Upper lobe of right lung (tissue), 1 donor: ENCODE measurements around the gene XCR1. TPM values are rescaled to one million over a fixed set of nuclear protein-coding genes. Genes with fewer than 3 reads are reported as not detected.
"Not testable (repeated sequence)": the region's sequence is repeated elsewhere in the genome, so short reads cannot be mapped to it uniquely, and the experiment has no call there.

Experiments
- ATAC-seq: fragments of 200-7000 bp; cut with Tn5 transposase; one replicate; pipeline ENCODE4 v1.9.1; 2020; ENCODE audit warnings: mild to moderate bottlenecking, moderate library complexity
- DNase-seq: peaks from one replicate; pipeline ENCODE4 v3.0.0-alpha.2; 2020
- H3K27ac ChIP-seq: fragments of 200-600 bp; one replicate; pipeline ENCODE4 v1.8.0; 2022
- H3K27me3 ChIP-seq: fragments of 200-600 bp; one replicate; pipeline ENCODE4 v1.8.0; 2022; ENCODE audit warnings: mild to moderate bottlenecking
- H3K36me3 ChIP-seq: fragments of 200-600 bp; one replicate; pipeline ENCODE4 v1.8.0; 2022
- H3K4me1 ChIP-seq: fragments of 200-600 bp; one replicate; pipeline ENCODE4 v1.8.0; 2022
- H3K4me3 ChIP-seq: fragments of 200-600 bp; one replicate; pipeline ENCODE4 v1.8.0; 2022; ENCODE audit warnings: mild to moderate bottlenecking
- H3K9me3 ChIP-seq: fragments of 200-600 bp; one replicate; pipeline ENCODE4 v1.8.0; 2022
- intact Hi-C: fragments of 100-400 bp; cut with DNase I; formaldehyde crosslinking; loops from one replicate; pipeline ENCODE4 v1.11.0; 2022
- total RNA-seq: library from RNA; stranded (reverse); fragmentation: NEBNext Ultra II Directional; extraction: Animal tissue kit (Norgen Biotek cat#: 25700); gene quantifications from one replicate; pipeline ENCODE4 v1.2.1, GENCODE V29; 2021
- TF ChIP-seq, protein P1 (sequence below): fragments of 200-600 bp; IDR thresholded peaks from one replicate; pipeline ENCODE4 v1.8.0; 2022; ENCODE audit warnings: antibody characterized with exemption
- donor health status: DM: no; HTN: yes; CAD: no; lungs with severe emphysema.

Gene XCR1
- total RNA-seq, 1 donor from 2014 or later: 0.26 TPM

DNA sequence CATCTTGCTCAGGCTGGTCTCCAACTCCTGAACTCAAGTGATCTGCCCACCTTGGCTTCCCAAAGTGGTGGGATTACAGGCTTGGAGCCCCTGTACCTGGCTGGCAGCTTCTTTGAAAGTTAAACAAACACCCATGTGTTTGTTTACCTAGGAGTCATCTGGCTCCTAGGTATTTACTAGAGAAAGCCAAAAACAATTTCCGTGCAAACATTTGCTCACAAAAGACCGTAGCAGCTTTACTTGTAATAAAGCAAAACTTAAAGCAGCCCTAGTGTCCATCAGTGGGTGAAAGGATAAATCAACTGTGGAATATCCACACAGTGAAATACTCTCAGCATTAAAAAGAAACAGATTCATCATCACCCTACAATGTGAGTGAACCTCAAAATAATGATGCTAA, 29.4 kb upstream of the XCR1 start:
- Histone ChIP-seq H3K4me1 (no peaks in the 10 kb centered on the region), H3K36me3 (no peaks in the 10 kb centered on the region), H3K4me3 (no peak overlapping the region), H3K27ac (no peak overlapping the region), H3K27me3 (no peaks in the 10 kb centered on the region), H3K9me3 (no peaks in the 10 kb centered on the region)
- no peak for ATAC-seq
- TF ChIP-seq, protein P1, sequence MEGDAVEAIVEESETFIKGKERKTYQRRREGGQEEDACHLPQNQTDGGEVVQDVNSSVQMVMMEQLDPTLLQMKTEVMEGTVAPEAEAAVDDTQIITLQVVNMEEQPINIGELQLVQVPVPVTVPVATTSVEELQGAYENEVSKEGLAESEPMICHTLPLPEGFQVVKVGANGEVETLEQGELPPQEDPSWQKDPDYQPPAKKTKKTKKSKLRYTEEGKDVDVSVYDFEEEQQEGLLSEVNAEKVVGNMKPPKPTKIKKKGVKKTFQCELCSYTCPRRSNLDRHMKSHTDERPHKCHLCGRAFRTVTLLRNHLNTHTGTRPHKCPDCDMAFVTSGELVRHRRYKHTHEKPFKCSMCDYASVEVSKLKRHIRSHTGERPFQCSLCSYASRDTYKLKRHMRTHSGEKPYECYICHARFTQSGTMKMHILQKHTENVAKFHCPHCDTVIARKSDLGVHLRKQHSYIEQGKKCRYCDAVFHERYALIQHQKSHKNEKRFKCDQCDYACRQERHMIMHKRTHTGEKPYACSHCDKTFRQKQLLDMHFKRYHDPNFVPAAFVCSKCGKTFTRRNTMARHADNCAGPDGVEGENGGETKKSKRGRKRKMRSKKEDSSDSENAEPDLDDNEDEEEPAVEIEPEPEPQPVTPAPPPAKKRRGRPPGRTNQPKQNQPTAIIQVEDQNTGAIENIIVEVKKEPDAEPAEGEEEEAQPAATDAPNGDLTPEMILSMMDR: no peak
- intact Hi-C loops: no loop called here
- DNase-seq: no peak

- intact Hi-C loops, ATAC-seq: not testable (repeated sequence)
These were observed 26.7 kb upstream of the XCR1 start for GRCh38 chr3:46053761-46054515.

GRCh38 chr3:46053265-46053664, 26.0 kb upstream of the XCR1 start:
- intact Hi-C loops, H3K27me3 ChIP-seq, H3K4me3 ChIP-seq, ATAC-seq, H3K36me3 ChIP-seq, DNase-seq, H3K4me1 ChIP-seq, H3K9me3 ChIP-seq, H3K27ac ChIP-seq: not testable (repeated sequence)

More at GRCh38 chr3:46053761-46054515, 26.7 kb upstream of the XCR1 start:
- H3K9me3 ChIP-seq, H3K36me3 ChIP-seq, H3K4me3 ChIP-seq, H3K27me3 ChIP-seq, DNase-seq, H3K27ac ChIP-seq, H3K4me1 ChIP-seq: not testable (repeated sequence)

GRCh38 chr3:46052531-46052930, 25.2 kb upstream of the XCR1 start:
- ATAC-seq (no peak), DNase-seq (no peak)
- Histone ChIP-seq H3K4me3 (no peak overlapping the region), H3K27me3 (no peaks in the 10 kb centered on the region), H3K4me1 (no peaks in the 10 kb centered on the region), H3K36me3 (no peaks in the 10 kb centered on the region), H3K27ac (no peak overlapping the region), H3K9me3 (no peaks in the 10 kb centered on the region)
- intact Hi-C loops: no loop called here
- TF ChIP-seq, protein P1: no peak

- Histone ChIP-seq H3K27me3 (no peaks in the 10 kb centered on the region), H3K4me3 (no peak overlapping the region), H3K4me1 (no peaks in the 10 kb centered on the region), H3K36me3 (no peaks in the 10 kb centered on the region), H3K27ac (no peak overlapping the region), H3K9me3 (no peaks in the 10 kb centered on the region)
- ATAC-seq (no peak), DNase-seq (no peak)
- intact Hi-C loops: no loop called here
- TF ChIP-seq, protein P1: no peak
These were observed 21.8 kb upstream of the XCR1 start for GRCh38 chr3:46049093-46049492.

DNA sequence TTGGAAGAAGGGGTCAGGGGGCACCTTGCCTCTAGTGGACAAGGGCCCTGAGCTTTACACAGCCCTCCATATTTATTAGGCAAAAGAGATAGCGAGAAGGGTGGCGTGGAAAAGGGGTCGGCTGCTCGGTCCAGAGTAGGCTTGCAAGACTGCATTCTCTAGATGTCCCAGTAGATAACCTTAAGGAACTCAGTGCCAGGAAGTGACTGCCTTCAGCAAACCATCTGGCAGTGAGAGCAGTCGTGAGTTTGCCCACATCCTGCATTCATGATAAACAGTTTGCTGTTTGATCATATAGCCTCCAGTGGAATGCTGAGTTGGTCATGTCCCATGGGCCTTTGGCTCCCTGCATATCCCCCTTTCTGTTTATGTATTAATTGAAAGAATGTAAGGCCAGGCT, 18.9 kb upstream of the XCR1 start:
- DNase-seq, ATAC-seq, H3K9me3 ChIP-seq, intact Hi-C loops, H3K4me3 ChIP-seq, H3K4me1 ChIP-seq, H3K27ac ChIP-seq, H3K27me3 ChIP-seq, H3K36me3 ChIP-seq: not testable (repeated sequence)

- DNase-seq: no peak
- TF ChIP-seq, protein P1: no peak
- no peaks in the 10 kb centered on the region for H3K9me3 ChIP-seq
- H3K4me1 ChIP-seq: no peaks in the 10 kb centered on the region
- no peaks in the 10 kb centered on the region for H3K36me3 ChIP-seq
- no peak overlapping the region for H3K4me3 ChIP-seq
- ATAC-seq: no peak
- no peak overlapping the region for H3K27ac ChIP-seq
- no peaks in the 10 kb centered on the region for H3K27me3 ChIP-seq
- intact Hi-C loops: no loop called here
These were observed 11.6 kb upstream of the XCR1 start for GRCh38 chr3:46038916-46039315.

DNA sequence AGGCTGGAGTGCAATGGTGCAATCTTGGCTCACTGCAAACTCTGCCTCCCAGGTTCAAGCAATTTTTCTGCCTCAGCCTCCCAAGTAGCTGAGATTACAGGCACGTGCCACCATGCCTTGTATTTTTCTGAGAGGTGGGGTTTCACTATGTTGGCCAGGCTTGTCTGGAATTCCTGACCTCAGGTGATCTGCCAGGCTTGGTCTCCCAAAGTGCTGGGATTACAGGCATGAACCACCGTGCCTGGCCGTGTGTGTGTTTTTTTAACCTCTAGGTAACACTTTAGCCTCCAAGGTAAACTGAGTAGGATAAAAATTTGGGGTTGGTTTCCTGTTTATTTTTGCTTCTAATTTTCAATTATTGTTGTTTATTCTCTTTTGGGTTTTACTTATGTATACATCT, 10.8 kb upstream of the XCR1 start:
- H3K4me1 ChIP-seq, H3K4me3 ChIP-seq, H3K9me3 ChIP-seq, H3K27me3 ChIP-seq, ATAC-seq, H3K36me3 ChIP-seq, H3K27ac ChIP-seq, intact Hi-C loops, DNase-seq: not testable (repeated sequence)
